ENCODE measurements around the gene SCN9A.

- no peak for TF ChIP-seq CTCF (IDR thresholded peaks at IDR 0.05)
- no peak for TF ChIP-seq POLR2AphosphoS5 (IDR thresholded peaks at IDR 0.05)
- TF ChIP-seq POLR2A (IDR thresholded peaks at IDR 0.05) = no peak
Observed at GRCh38 chr2:166357068-166357949, 18.4 kb downstream of the SCN9A start.

Data from upper lobe of left lung (tissue), 4 donors.